Measurements from ENCODE around the gene ARMC9.

Gene ARMC9

GRCh38 chr2:231218366-231218765 lies 19.9 kb downstream of the ARMC9 start:
- DNase-seq (ENCODE audit: low read depth): no peak
- H3K4me3 ChIP-seq (ENCODE audit: low read length): no peak overlapping the region
- TF ChIP-seq CTCF (conservative IDR thresholded peaks at IDR 0.05; ENCODE audit: low read length): no peak

GRCh38 chr2:231219289-231219688 lies 20.9 kb downstream of the ARMC9 start:
- DNase-seq (ENCODE audit: low read depth): no peak
- H3K4me3 ChIP-seq (ENCODE audit: low read length): no peak overlapping the region
- no peak for TF ChIP-seq CTCF (conservative IDR thresholded peaks at IDR 0.05; ENCODE audit: low read length)

GRCh38 chr2:231221761-231222160 lies 23.3 kb downstream of the ARMC9 start:
- no peak overlapping the region for H3K4me3 ChIP-seq (ENCODE audit: low read length)
- no peak for TF ChIP-seq CTCF (conservative IDR thresholded peaks at IDR 0.05; ENCODE audit: low read length)
- peak; percentile 11 for DNase-seq (ENCODE audit: low read depth)

GRCh38 chr2:231222318-231223000 lies 24.0 kb downstream of the ARMC9 start:
- H3K4me3 ChIP-seq (ENCODE audit: low read length): no peak overlapping the region
- peak; percentile 83 for DNase-seq (ENCODE audit: low read depth)
- TF ChIP-seq CTCF (conservative IDR thresholded peaks at IDR 0.05; ENCODE audit: low read length): no peak

- TF ChIP-seq CTCF (conservative IDR thresholded peaks at IDR 0.05; ENCODE audit: low read length): no peak
- DNase-seq (ENCODE audit: low read depth): no peak
- H3K4me3 ChIP-seq (ENCODE audit: low read length): no peak overlapping the region
Observed at GRCh38 chr2:231223001-231223375, 24.6 kb downstream of the ARMC9 start.

GRCh38 chr2:231223458-231223976 lies 25.1 kb downstream of the ARMC9 start:
- TF ChIP-seq CTCF (conservative IDR thresholded peaks at IDR 0.05; ENCODE audit: low read length): no peak
- no peak overlapping the region for H3K4me3 ChIP-seq (ENCODE audit: low read length)
- no peak for DNase-seq (ENCODE audit: low read depth)

Data from AG10803 (cell line).